CD14-positive monocyte (primary cell): ENCODE measurements around the gene MMP28. TPM values are rescaled to one million over a fixed set of nuclear protein-coding genes. Genes with fewer than 3 reads are reported as not detected.

Experiments used
- DNase-seq, 3 donors: peaks; one replicate each; pipeline ENCODE4 v3.0.0-alpha.2; 2011 to 2022
- H2AFZ ChIP-seq: 2 replicates; pipeline ENCODE4 v1.6.0; 2012; ENCODE audit warnings: mild to moderate bottlenecking, low read depth, low read length, inconsistent platforms; ENCODE audit not compliant: insufficient read depth, poor library complexity, severe bottlenecking
- H3K27ac ChIP-seq, 2 donors: 1 replicate in 1 of 2; 2 replicates in 1 of 2; pipeline ENCODE4 v1.5.1; 2012 to 2013; ENCODE audit warnings: low read length in 2 of 2, control low read depth in 1 of 2, inconsistent platforms in 1 of 2, low read depth in 1 of 2, mild to moderate bottlenecking in 1 of 2
- H3K27me3 ChIP-seq, 2 donors: one replicate each; pipeline versions ENCODE4 v1.6.0 to v1.6.1; 2011 to 2013; ENCODE audit warnings: low read length in 2 of 2; ENCODE audit not compliant: control insufficient read depth in 2 of 2, insufficient read depth in 2 of 2
- H3K36me3 ChIP-seq, 2 donors: replicated peaks in 1 of 2; 1 replicate in 1 of 2; 2 replicates in 1 of 2; pipeline versions ENCODE4 v1.5.1 to v1.6.1; 2012 to 2013; ENCODE audit warnings: low read length in 2 of 2, control low read depth in 1 of 2, inconsistent platforms in 1 of 2, mild to moderate bottlenecking in 1 of 2; ENCODE audit not compliant: insufficient read depth in 2 of 2, control insufficient read depth in 1 of 2
- H3K4me1 ChIP-seq, 2 donors: 1 replicate in 1 of 2; 2 replicates in 1 of 2; pipeline versions ENCODE4 v1.5.1 to v1.6.1; 2012 to 2013; ENCODE audit warnings: low read length in 2 of 2, control low read depth in 1 of 2, inconsistent platforms in 1 of 2, mild to moderate bottlenecking in 1 of 2, moderate library complexity in 1 of 2; ENCODE audit not compliant: insufficient read depth in 2 of 2, control insufficient read depth in 1 of 2
- H3K4me2 ChIP-seq: replicated peaks from 2 replicates; pipeline ENCODE3; 2012; ENCODE audit warnings: low read length, moderate library complexity, mild to moderate bottlenecking; ENCODE audit not compliant: poor library complexity, severe bottlenecking; ENCODE audit errors: extremely low read depth
- H3K4me3 ChIP-seq, 3 experiments: fragments of 200-600 bp in 1 of 3; sonication (generic) in 1 of 3; replicated peaks in 1 of 3; 1 replicate in 2 of 3; 2 replicates in 1 of 3; pipeline ENCODE4 v1.5.1; 2011 to 2013; ENCODE audit warnings: low read length in 3 of 3, mild to moderate bottlenecking in 3 of 3, control low read depth in 2 of 3, low read depth in 2 of 3, inconsistent platforms in 1 of 3, moderate library complexity in 1 of 3
- H3K79me2 ChIP-seq: 2 replicates; pipeline ENCODE4 v1.6.0; 2012; ENCODE audit warnings: mild to moderate bottlenecking, control low read depth, inconsistent platforms, low read length, moderate library complexity; ENCODE audit not compliant: insufficient read depth
- H3K9ac ChIP-seq: 2 replicates; pipeline ENCODE4 v1.6.0; 2017; ENCODE audit warnings: low read length, mild to moderate bottlenecking; ENCODE audit not compliant: insufficient read depth, poor library complexity, severe bottlenecking
- H3K9me3 ChIP-seq, 2 donors: replicated peaks in 1 of 2; 1 replicate in 1 of 2; 2 replicates in 1 of 2; pipeline versions ENCODE4 v1.5.1 to v1.6.1; 2012 to 2013; ENCODE audit warnings: low read length in 2 of 2, control low read depth in 1 of 2; ENCODE audit not compliant: control insufficient read depth in 1 of 2, insufficient read depth in 1 of 2
- H4K20me1 ChIP-seq: 2 replicates; pipeline ENCODE4 v1.6.0; 2012; ENCODE audit warnings: mild to moderate bottlenecking, low read length, control low read depth, moderate library complexity; ENCODE audit not compliant: insufficient read depth
- H3K27ac Mint-ChIP-seq, 7 donors: one replicate each; pipeline ENCODE4 v1.8.0; 2020; ENCODE audit warnings: mild to moderate bottlenecking in 7 of 7, mixed read lengths in 7 of 7, moderate library complexity in 6 of 7, inconsistent platforms in 2 of 7
- H3K27me3 Mint-ChIP-seq, 3 donors: one replicate each; pipeline ENCODE4 v1.8.0; 2021 to 2022; ENCODE audit warnings: low read depth in 3 of 3, mild to moderate bottlenecking in 3 of 3, mixed read lengths in 3 of 3, moderate library complexity in 3 of 3, inconsistent platforms in 1 of 3
- H3K36me3 Mint-ChIP-seq, 2 donors: one replicate each; pipeline ENCODE4 v1.8.0; 2020; ENCODE audit warnings: mixed read lengths in 2 of 2, inconsistent platforms in 1 of 2, mild to moderate bottlenecking in 1 of 2
- H3K4me1 Mint-ChIP-seq: one replicate; pipeline ENCODE4 v1.8.0; 2020; ENCODE audit warnings: mild to moderate bottlenecking, mixed read lengths
- H3K4me3 Mint-ChIP-seq, 2 donors: one replicate each; pipeline ENCODE4 v1.8.0; 2020; ENCODE audit warnings: mild to moderate bottlenecking in 2 of 2, mixed read lengths in 2 of 2, moderate library complexity in 1 of 2
- H3K9me3 Mint-ChIP-seq, 7 donors: one replicate each; pipeline ENCODE4 v1.8.0; 2020 to 2022; ENCODE audit warnings: mixed read lengths in 7 of 7, mild to moderate bottlenecking in 6 of 7, moderate library complexity in 6 of 7, inconsistent platforms in 2 of 7
- CTCF ChIP-seq: fragments of 200-600 bp; IDR thresholded peaks from one replicate; pipeline ENCODE4 v1.8.0; 2022; ENCODE audit warnings: antibody characterized with exemption, mild to moderate bottlenecking
- WGBS: methylation state at CpG from one replicate; pipeline ENCODE4 v1.1.5; 2013; ENCODE audit warnings: missing lambda C conversion rate; ENCODE audit not compliant: insufficient coverage; 5-methylcytosine and 5-hydroxymethylcytosine counted together
- intact Hi-C, 2 donors: fragments of 100-400 bp; cut with micrococcal nuclease; formaldehyde crosslinking; loops; one replicate each; pipeline versions ENCODE4 v1.15.0 to v1.15.1; 2023
- polyA plus RNA-seq, 3 donors: library from polyadenylated mRNA; depleted of rRNA in 1 of 3; unstranded in 2 of 3; stranded (reverse) in 1 of 3; fragments of 300-500 nt in 2 of 3; fragments of >200 nt in 1 of 3; fragmentation: Illumina TruSeq in 2 of 3; gene quantifications; 1 replicate in 2 of 3; 2 replicates in 1 of 3; pipeline ENCODE4 v1.2.3, GENCODE V29; 2012 to 2021

MMP28 gene
- polyA plus RNA-seq, 3 donors = not detected

DNA sequence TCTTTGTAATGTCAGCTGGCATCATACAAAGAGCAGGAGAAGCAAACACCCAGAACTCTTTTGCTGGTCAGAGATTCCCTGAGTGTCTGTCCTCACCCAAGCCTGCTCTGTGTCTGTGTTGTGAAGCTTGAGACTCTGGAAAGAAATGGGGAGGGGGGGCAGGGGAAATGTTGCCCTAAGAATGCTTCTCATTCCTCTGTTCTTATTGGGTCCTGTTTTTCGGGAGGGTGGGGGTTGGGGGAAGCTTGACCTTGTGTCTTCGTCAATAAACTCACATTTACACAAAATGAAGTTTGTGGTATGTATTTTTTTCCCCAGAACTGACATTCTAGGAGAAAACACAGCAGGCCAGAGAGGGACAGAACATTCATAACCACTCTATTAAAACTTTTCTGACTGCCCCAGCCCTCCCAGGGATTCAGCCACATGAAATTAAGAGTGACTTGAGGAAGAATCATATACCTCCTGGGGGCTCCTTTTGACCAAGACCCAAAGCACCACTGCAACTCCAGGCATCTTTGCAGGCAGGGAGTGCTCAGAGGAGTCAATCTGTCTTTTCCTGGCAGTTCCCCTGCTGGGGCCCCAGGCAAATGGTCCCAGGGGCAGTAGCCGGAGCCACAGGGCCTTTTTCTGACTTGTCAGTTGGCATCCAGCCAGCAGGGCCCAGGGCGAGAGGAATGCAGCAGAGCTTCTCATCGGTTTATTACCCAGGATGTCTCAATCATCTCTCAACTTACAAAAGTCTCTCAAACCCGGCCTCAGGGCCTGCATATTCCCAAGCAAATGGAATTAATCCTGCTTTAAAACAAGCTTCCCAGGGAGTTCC, 69.1 kb downstream of the MMP28 start:
- Histone ChIP-seq H3K4me1 (peaks cover 3 to 5% of the 10 kb centered on the region in 2 donors), H3K27ac (no peak overlapping the region), H4K20me1 (no peaks in the 10 kb centered on the region), H3K9ac (no peak overlapping the region), H3K4me3 (no peak overlapping the region), H3K27me3 (peaks cover 3 to 8% of the 10 kb centered on the region in 2 donors), H3K9me3 (no peaks in the 10 kb centered on the region), H3K4me2 (no peak overlapping the region), H2AFZ (no peak overlapping the region), H3K79me2 (no peaks in the 10 kb centered on the region), H3K36me3 (peaks cover 55 to 71% of the 10 kb centered on the region in 2 donors)
- no peak for DNase-seq
- TF ChIP-seq CTCF = no peak
- WGBS = 65% methylated on average over 3 of the region's 6 CpGs
- Mint-ChIP-seq H3K27ac (no peak overlapping the region), H3K27me3 (peaks cover 9 to 15% (median 12%) of the 10 kb centered on the region in 3 donors), H3K4me3 (no peak overlapping the region), H3K36me3 (peaks cover 65 to 69% of the 10 kb centered on the region in 2 donors), H3K4me1 (peaks cover 11% of the 10 kb centered on the region), H3K9me3 (peaks cover 0 to 3% (median 0%) of the 10 kb centered on the region in 7 donors)
- intact Hi-C loops = no loop called here

GRCh38 chr17:35725802-35726126, 69.7 kb downstream of the MMP28 start:
- peaks cover 5% of the 10 kb centered on the region for H3K4me1 Mint-ChIP-seq
- WGBS = 78% methylated on average over 1 of the region's 2 CpGs
- Histone ChIP-seq H4K20me1 (no peaks in the 10 kb centered on the region), H3K4me2 (no peak overlapping the region), H3K79me2 (no peaks in the 10 kb centered on the region), H3K27me3 (peaks cover 0 to 4% of the 10 kb centered on the region in 2 donors), H3K9me3 (no peaks in the 10 kb centered on the region), H3K9ac (no peak overlapping the region), H3K36me3 (peaks cover 60 to 77% of the 10 kb centered on the region in 2 donors), H2AFZ (no peak overlapping the region), H3K4me3 (no peak overlapping the region), H3K4me1 (no peaks in the 10 kb centered on the region), H3K27ac (no peak overlapping the region)
- H3K27ac Mint-ChIP-seq = no peak overlapping the region
- H3K4me3 Mint-ChIP-seq = no peak overlapping the region
- H3K36me3 Mint-ChIP-seq = peaks cover 66 to 75% of the 10 kb centered on the region in 2 donors
- H3K9me3 Mint-ChIP-seq = peaks cover 0 to 2% (median 0%) of the 10 kb centered on the region in 7 donors
- intact Hi-C loops = no loop called here
- DNase-seq = no peak
- TF ChIP-seq CTCF = no peak
- peaks cover 4 to 9% (median 7%) of the 10 kb centered on the region in 3 donors for H3K27me3 Mint-ChIP-seq
